Glutamatergic neuron (in vitro differentiated cells): ENCODE measurements around the gene VSTM4. TPM values are rescaled to one million over a fixed set of nuclear protein-coding genes. Genes with fewer than 3 reads are reported as not detected.

Experiments used
- DNase-seq: peaks from one replicate; pipeline ENCODE4 v3.0.0; 2022
- H3K27ac Mint-ChIP-seq: one replicate; pipeline ENCODE4 v1.8.0; 2020; ENCODE audit warnings: mild to moderate bottlenecking, mixed read lengths, inconsistent platforms; ENCODE audit not compliant: unreplicated experiment
- H3K27me3 Mint-ChIP-seq: one replicate; pipeline ENCODE4 v1.8.0; 2020; ENCODE audit warnings: mild to moderate bottlenecking, moderate library complexity, mixed read lengths, inconsistent platforms; ENCODE audit not compliant: unreplicated experiment
- H3K36me3 Mint-ChIP-seq: one replicate; pipeline ENCODE4 v1.8.0; 2020; ENCODE audit warnings: mild to moderate bottlenecking, mixed read lengths, inconsistent platforms; ENCODE audit not compliant: unreplicated experiment
- H3K4me1 Mint-ChIP-seq: one replicate; pipeline ENCODE4 v1.8.0; 2020; ENCODE audit warnings: mild to moderate bottlenecking, low read depth, mixed read lengths, inconsistent platforms; ENCODE audit not compliant: unreplicated experiment
- H3K4me3 Mint-ChIP-seq: one replicate; pipeline ENCODE4 v1.8.0; 2020; ENCODE audit warnings: mild to moderate bottlenecking, mixed read lengths, inconsistent platforms; ENCODE audit not compliant: unreplicated experiment
- H3K9me3 Mint-ChIP-seq: one replicate; pipeline ENCODE4 v1.8.0; 2020; ENCODE audit warnings: mild to moderate bottlenecking, moderate library complexity, mixed read lengths, inconsistent platforms; ENCODE audit not compliant: unreplicated experiment
- total RNA-seq: library from RNA; stranded (reverse); fragmentation: NEBNext Ultra II Directional; extraction: Animal tissue kit (Norgen Biotek cat#: 25700); gene quantifications from one replicate; pipeline ENCODE4 v1.2.1, GENCODE V29; 2021; ENCODE audit not compliant: unreplicated experiment
- TF ChIP-seq, protein P1 (sequence below): fragments of 200-600 bp; sonication (generic); IDR thresholded peaks from one replicate; pipeline ENCODE4 v1.5.0; 2021; ENCODE audit not compliant: partially characterized antibody, unreplicated experiment

VSTM4 gene
- total RNA-seq, 1 donor from 2014 or later = 2.0 TPM

- TF ChIP-seq, protein P1, sequence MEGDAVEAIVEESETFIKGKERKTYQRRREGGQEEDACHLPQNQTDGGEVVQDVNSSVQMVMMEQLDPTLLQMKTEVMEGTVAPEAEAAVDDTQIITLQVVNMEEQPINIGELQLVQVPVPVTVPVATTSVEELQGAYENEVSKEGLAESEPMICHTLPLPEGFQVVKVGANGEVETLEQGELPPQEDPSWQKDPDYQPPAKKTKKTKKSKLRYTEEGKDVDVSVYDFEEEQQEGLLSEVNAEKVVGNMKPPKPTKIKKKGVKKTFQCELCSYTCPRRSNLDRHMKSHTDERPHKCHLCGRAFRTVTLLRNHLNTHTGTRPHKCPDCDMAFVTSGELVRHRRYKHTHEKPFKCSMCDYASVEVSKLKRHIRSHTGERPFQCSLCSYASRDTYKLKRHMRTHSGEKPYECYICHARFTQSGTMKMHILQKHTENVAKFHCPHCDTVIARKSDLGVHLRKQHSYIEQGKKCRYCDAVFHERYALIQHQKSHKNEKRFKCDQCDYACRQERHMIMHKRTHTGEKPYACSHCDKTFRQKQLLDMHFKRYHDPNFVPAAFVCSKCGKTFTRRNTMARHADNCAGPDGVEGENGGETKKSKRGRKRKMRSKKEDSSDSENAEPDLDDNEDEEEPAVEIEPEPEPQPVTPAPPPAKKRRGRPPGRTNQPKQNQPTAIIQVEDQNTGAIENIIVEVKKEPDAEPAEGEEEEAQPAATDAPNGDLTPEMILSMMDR = no peak
- no peaks in the 10 kb centered on the region for H3K27me3 Mint-ChIP-seq
- H3K4me1 Mint-ChIP-seq = peaks cover 23% of the 10 kb centered on the region
- no peak for DNase-seq
- H3K9me3 Mint-ChIP-seq = peaks cover 9% of the 10 kb centered on the region
- H3K4me3 Mint-ChIP-seq = no peak overlapping the region
- H3K27ac Mint-ChIP-seq = peak overlapping the region; percentile 70
- H3K36me3 Mint-ChIP-seq = peaks cover 11% of the 10 kb centered on the region
Observed at GRCh38 chr10:49082766-49083165, 32.6 kb downstream of the VSTM4 start.

DNA sequence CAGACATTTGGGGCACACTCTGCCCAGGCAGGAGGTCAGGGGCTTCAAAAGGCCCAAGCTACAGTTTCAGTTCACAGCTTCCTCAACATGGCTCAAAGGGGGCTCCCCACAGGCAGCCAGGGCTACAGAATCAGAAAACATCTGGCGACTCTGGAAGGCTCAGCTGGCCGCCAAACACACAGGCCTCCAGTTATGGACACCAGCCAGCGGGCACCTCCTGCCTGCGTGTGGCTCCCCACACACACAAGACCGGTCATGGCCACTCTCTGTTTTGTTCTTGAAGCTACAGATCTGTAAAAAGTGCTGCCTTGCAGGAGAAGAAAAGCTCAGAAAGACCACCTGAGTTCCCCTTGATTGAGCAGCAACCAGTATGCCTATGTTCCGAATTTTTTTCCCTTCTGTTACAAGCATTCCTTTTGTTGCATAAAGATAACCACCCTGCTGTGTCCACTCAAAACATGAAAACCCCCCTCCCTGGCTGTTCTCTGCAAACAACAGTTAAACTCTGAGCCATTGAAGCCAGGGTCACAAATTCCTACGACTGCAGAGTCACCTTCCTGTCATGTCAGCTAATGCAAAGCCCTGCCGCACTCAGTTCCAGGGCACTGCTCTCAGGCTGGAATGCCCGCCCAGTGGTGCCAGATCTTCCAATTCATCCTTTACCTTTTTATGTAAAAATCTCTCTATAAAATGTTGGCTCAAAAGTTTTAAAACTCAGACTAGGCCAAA, 33.6 kb downstream of the VSTM4 start:
- peaks cover 5% of the 10 kb centered on the region for H3K9me3 Mint-ChIP-seq
- H3K4me3 Mint-ChIP-seq = no peak overlapping the region
- no peaks in the 10 kb centered on the region for H3K27me3 Mint-ChIP-seq
- H3K27ac Mint-ChIP-seq = peak overlapping the region; percentile 59
- peaks cover 27% of the 10 kb centered on the region for H3K4me1 Mint-ChIP-seq
- DNase-seq = no peak
- TF ChIP-seq, protein P1 = no peak
- H3K36me3 Mint-ChIP-seq = peaks cover 5% of the 10 kb centered on the region

GRCh38 chr10:49080965-49081364, 34.4 kb downstream of the VSTM4 start:
- H3K4me3 Mint-ChIP-seq = no peak overlapping the region
- TF ChIP-seq, protein P1 = no peak
- H3K27ac Mint-ChIP-seq = no peak overlapping the region
- H3K4me1 Mint-ChIP-seq = peaks cover 27% of the 10 kb centered on the region
- no peak for DNase-seq
- peaks cover 3% of the 10 kb centered on the region for H3K9me3 Mint-ChIP-seq
- no peaks in the 10 kb centered on the region for H3K27me3 Mint-ChIP-seq
- no peaks in the 10 kb centered on the region for H3K36me3 Mint-ChIP-seq

GRCh38 chr10:49080071-49080470, 35.3 kb downstream of the VSTM4 start:
- peak; percentile 45 for DNase-seq
- no peaks in the 10 kb centered on the region for H3K36me3 Mint-ChIP-seq
- TF ChIP-seq, protein P1 = no peak
- no peaks in the 10 kb centered on the region for H3K27me3 Mint-ChIP-seq
- no peak overlapping the region for H3K27ac Mint-ChIP-seq
- peaks cover 3% of the 10 kb centered on the region for H3K9me3 Mint-ChIP-seq
- H3K4me1 Mint-ChIP-seq = peaks cover 27% of the 10 kb centered on the region
- no peak overlapping the region for H3K4me3 Mint-ChIP-seq

GRCh38 chr10:49079499-49079898, 35.8 kb downstream of the VSTM4 start:
- Mint-ChIP-seq H3K27ac (no peak overlapping the region), H3K36me3 (no peaks in the 10 kb centered on the region), H3K4me1 (peaks cover 27% of the 10 kb centered on the region), H3K9me3 (peaks cover 3% of the 10 kb centered on the region), H3K27me3 (no peaks in the 10 kb centered on the region), H3K4me3 (no peak overlapping the region)
- no peak for DNase-seq
- TF ChIP-seq, protein P1 = no peak
